ENCODE results near the gene PAPSS2.

- TF ChIP-seq CTCF (IDR thresholded peaks at IDR 0.05 in 8 of 11, conservative IDR thresholded peaks at IDR 0.05 in 3 of 11) (no peak), POLR2AphosphoS5 (IDR thresholded peaks at IDR 0.05) (no peak), POLR2A (IDR thresholded peaks at IDR 0.05) (no peak)
Observed at GRCh38 chr10:87729940-87730339, 70.3 kb downstream of the PAPSS2 start.

All from spleen (tissue), 7 donors.